G401 (cell line): ENCODE results near the gene RFX1. TPM values are rescaled to one million over a fixed set of nuclear protein-coding genes. Genes with fewer than 3 reads are reported as not detected.
"Not testable (repeated sequence)": the region's sequence is repeated elsewhere in the genome, so short reads cannot be mapped to it uniquely, and the experiment has no call there.

Source experiments
- DNase-seq: peaks from one replicate; pipeline ENCODE4 v3.0.0-alpha.2; 2015; ENCODE audit warnings: low spot score
- in situ Hi-C: cut with HindIII; loops from 2 replicates; pipeline ENCODE4 v1.10.0; 2016; ENCODE audit warnings: low sequenced_read_pairs, mixed read lengths
- total RNA-seq: library from RNA; depleted of rRNA; stranded (reverse); fragments of >200 nt; shearing (Covaris generic); gene quantifications from 2 replicates; pipeline ENCODE4 v1.2.3, GENCODE V29; 2014

Gene RFX1
- total RNA-seq, 1 experiment from 2014 or later, result 6.0 TPM

DNA sequence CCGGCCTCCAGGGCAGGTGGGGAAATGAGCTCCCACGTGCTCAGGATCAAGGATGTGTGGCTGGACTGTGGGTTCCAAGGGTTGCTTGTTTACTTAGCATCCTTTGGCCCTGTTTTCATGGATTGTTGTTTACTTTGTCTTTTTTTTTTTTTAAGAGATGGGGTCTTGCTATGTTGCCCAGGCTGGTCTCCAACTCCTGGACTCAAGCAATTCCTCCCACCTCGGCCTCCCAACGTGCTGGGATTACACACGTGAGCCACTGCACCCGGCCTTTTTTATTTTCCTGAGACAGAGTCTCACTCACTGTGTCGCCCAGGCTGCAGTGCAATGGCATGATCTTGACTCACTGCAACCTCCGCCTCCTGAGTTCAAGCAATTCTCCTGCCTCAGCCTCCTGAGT lies 38.9 kb downstream of the RFX1 start:
- in situ Hi-C loops, result not testable (repeated sequence)

DNA sequence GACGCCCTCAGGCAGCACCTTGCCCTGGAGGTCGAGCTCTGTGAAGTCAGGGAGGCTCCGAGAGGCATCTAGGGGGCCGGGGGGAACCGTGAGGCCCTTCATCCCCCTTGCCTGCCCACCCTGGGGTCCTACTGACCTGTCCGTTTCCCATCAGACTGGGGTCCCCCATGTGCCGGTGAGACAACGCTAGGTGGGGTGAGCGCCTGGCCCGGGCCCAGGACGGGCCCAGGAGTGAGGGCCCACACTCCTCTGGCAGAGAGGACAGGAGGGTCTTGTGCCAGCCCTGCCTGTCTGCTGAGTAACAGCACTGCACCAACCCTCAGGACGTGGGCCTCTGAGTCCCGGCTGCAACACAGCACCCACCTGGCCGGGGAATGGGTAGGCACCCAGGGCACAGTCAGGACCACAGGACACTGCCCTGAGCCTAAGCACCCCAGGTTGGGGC lies 39.4 kb downstream of the RFX1 start:
- in situ Hi-C loops, result no loop called here
- no peak for DNase-seq

More for the DNA sequence above, 38.9 kb downstream of the RFX1 start:
- not testable (repeated sequence) for DNase-seq

DNA sequence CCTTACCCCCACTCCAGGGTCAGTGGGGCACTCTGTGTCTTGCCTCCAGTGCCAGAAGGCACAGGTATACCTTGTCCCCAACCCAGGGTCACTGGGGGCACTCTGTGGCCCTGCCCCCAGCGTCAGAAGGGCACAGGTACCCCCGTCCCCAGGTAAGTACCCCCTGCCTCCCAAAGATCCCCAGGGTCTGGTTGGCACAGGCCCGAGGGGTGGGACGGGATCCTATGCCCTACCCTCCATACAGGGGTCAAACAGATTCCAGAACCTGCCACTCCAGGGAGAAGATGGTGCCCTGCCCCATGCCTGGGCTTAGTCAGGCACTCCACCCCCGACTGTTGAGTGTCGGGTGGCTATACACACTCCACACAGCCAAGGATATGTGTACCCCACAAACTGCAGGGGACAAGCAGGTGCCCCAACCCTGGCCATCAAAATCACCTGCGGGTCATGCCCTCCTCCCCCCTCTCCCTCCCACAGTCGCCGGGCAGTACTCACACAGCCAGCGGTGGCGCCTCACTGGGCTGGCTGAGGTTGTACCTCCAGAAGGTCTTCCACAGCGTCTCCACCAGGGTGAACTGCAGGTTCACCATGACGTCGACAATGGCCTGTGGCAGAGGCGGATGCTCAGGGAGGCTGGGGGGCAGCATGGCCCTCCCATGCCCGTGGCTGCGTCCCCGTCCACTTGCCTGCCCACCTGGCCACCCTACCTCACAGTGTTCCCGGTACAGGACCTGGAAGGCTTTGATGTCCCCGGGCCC lies 40.0 kb downstream of the RFX1 start:
- no peak for DNase-seq
- in situ Hi-C loops, result no loop called here

DNA sequence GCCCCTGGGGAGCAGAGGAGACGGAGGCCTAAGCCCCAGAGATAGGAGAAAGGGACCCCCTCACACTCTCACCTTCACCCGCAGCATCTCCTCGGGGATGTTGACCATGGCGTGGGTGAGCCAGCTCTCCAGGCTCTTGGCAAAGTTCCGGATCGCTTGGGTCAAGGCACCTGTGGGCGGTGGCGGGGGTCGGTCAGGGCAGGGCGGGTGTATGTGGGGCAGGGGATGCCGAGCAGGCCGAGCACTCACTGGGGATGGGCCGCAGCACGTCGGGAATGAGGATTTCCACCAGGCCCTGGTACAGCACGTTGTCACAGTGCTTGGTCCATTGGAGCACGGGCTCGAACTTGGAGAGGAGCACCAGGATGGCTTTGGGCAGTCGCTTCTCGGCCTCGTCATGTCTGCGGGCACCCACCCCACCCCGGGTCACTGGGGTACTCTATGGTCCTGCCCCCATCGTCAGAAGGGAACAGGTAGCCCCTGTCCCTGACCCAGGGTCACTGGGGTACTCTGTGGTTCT lies 40.7 kb downstream of the RFX1 start:
- no peak for DNase-seq
- in situ Hi-C loops, result no loop called here

DNA sequence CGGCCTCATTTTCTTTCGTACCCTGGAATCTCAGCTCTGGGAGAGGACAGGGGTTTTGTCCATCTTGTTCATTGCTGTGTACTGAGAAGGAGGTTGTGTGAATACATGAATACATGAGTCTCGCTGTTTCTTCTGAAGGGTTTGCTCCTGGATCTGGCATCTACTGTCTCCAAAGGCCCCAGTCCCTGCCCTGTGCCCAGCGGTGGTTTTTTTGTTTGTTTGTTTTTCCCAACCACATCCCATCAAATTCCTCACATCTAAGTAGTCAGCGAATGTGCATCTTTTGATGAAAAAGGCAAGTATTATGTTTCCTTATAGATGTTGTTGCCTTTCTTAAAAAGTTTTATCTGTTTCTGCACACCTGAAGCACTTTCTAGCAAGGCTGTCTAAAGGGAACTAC lies 41.3 kb downstream of the RFX1 start:
- in situ Hi-C loops, result no loop called here
- no peak for DNase-seq

DNA sequence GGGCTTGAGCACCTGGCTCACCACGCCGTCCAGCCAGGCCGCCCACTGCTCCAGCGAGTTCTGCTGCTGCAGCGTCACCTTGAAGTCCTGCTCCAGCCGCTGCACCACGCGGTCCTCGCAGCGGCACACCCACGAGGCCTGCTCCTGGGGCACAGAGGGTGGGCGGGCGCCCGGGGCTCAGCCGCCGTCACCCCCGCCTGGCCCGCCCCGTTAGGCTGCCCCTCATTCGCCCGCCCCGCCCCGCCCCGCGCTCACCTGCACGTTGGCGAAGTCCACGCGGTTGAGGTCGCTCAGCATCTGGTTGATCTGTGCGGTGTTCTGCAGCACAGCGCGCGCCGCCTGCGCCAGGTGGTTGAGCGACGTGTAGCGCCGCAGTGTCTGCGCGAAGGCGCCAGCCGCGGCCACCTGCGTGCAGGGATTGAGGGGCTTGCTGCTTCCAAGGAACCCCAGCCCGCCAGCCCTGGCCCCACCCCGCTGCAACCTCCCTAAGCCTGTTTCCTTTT lies 42.5 kb downstream of the RFX1 start:
- no peak for DNase-seq
- in situ Hi-C loops, result no loop called here

DNA sequence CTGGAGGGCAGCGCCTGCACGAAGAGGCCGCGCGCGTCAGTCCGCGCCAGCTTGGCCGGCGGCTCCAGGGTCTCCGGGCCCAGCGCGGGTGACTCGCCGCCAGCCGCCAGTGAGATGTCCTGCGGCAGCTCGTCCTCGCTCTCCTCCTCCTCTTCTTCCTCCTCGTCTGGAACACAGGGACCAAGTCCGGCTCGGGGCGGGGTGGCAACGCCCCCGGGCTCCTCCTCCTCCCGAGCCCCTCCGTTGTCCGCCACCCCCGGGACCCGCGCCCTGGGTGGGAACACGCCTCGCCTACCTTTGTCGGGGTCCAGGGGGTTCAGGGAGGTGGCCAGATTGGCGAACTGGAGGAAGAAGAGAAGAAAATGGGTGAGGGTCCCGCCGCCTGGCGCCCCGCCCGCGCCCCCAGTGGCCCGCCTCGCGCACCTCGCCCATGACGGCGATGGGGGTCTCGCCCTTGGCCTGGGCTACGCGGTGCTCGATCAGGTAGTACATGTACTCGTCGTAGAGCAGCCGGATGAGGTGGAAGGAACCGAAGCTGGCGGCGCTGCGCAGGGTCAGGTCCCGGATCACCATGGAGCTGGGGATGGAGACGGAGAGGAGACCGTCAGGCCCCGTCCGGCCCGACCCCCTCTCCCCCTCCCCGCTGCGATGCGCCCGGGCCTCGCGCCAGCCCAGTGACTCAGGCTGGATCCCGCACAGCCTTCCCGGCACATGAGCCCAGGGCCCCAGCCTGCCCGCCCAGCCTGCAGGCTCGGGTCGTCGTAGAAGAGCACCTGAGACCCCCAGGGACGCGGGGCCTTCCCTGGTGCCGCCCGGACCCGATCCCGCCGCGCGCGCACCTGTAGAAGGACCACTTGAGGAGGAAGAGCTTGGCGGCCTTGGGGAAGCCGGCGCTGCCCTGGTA lies 43.2 kb downstream of the RFX1 start:
- in situ Hi-C loops, result no loop called here
- no peak for DNase-seq

DNA sequence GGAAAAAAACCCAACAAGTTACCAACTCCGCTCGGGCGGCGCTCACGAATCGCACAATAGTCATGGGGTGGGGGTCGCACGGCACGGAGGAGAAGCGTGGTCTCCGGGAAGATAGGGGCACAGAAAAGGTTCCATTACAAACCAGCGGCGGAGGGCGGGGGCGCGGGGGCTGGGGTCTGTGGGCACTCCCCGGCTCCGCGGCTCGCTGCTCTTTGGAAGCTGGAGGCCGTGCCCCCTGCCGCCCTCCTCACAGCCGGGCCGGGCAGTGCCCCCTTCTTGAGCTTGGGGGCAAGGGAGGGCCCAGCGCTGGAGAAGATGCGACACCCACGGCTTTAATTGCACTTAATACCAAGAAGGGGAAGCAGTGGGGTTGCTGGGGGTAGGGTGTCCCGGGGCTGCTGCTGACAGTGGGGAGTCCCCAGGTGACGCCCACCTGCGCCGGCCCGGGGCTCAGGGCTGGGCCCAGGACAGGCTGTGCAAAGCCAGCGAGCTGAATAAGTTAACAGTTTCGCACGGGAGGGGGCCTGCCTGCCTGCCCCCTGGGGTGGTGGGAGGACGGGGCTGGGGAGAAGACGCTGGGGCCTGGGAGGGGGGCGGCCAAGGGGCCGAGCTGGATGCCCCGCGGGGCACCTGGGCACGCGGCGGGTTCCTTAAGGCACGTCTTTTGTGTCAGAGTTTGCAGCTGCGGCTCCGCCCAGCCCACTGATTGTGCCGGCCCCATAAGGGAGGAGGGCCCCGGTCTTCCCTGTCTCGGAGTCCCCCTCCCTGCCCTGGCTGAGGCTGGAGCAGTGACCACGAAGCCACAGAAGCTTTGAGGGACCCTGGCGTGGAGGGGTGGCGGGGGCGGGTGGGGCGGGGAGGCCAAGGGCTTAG lies 44.1 kb downstream of the RFX1 start:
- no peak for DNase-seq
- in situ Hi-C loops, result no loop called here

DNA sequence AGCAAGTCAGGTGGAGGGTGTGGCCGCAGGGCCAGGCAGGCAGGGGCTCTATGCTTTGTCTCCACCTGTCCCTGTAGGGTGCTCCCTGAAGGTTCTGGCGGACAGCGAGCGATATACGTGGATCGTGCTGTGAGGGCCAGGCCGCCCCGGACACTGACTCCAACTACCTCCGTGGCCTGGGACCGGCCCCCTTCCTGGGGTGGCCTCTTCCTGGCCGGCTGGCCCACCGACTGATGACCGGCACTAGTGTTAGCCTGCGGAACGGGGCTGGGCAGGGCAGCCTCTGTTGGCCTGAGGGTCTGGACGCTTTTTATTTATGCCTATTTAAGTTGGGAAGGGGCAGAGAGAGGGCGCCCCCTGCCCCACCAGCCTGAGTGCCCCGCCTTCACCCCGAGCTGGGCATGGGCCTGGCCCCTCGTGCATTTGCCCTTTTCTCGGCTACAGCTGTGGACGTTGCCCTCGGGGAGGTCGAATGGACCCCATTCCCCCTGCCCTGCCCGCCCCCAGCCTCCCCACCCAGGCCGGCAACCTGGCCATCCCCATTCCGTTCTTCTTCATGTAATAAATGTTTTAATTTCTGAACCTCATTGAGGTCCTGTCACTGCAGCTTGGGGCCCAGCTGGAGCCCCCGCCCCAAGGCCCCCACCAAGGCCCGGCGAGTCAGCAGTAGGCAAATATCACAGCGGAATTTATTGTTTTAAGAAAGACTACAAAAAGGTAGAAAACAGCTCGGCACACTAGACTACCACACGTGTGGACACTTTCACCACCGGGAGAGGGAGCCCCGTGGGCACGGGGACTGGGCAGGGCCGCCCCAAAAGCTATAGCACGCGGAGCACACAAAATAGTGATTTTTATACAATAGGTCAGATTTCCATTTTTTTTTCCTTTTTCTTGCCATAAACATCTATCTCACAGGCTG lies 45.0 kb downstream of the RFX1 start:
- in situ Hi-C loops, result no loop called here
- DNase-seq, result no peak

DNA sequence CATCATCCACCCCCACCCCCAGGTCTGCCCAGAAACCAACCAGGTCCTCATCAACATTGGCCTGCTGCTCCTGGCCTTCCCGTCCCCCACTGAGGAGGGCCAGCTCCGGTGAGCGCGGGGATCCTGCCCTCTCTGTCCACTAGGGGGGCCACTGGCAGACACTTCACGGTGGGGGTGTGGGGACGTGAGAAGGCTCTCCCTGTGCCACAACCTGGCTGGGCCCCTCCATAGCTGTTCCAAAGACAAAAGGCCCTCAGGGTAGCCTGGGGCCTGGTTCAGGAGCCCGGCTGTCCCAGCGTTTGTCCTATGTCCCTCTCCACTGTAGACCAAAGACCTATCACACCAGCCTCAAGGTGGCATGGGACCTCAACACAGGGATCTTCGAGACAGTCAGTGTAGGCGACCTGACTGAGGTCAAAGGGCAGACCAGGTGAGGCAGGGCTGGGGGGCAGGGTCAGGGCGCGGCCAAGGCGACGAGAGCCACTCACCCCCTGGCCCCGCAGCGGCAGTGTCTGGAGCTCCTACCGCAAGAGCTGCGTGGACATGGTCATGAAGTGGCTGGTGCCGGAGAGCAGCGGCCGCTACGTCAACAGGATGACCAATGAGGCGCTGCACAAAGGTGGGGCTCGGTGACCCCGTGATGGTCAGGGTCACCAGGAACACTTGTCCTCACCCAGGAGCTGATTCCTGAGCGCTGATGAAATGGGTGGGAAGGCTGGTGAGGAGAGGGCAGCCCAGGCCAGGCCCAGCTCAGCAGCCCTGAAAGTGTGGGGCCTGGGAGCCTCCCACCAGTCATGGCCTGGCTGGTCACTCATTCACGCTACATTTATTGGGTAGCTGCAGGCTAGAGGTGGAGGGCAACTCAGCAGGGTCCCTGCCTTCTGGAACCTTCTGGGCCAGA lies 45.9 kb downstream of the RFX1 start:
- in situ Hi-C loops, result no loop called here
- DNase-seq, result no peak

DNA sequence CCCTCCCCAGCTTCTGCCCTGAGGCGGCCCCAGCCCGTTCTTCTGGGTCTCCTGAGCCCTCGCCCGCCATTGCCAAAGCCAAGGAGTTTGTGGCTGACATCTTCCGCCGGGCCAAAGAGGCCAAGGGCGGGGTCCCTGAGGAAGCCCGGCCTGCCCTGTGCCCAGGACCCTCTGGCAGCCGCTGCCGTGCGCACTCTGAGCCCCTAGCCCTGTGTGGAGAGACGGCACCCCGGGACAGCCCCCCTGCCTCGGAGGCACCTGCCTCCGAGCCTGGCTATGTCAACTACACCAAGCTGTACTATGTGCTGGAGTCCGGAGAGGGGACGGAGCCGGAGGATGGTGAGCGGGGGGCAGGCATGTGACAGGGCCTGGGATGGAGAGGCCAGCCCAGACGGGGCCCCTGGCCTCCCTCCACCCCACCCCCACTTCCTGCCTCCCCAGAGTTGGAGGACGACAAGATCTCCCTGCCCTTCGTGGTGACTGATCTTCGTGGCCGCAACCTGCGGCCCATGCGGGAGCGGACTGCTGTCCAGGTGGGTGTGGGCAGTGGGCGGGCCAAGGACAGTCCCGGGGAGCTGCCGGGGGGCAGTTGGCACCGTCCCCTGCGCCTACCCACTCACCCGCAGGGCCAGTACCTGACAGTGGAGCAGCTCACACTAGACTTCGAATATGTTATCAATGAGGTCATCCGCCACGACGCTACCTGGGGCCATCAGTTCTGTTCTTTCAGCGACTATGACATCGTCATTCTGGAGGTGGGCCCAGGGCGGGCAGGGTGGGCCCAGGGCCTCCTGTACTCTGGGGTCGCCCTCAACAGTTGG lies 46.8 kb downstream of the RFX1 start:
- DNase-seq, result no peak
- in situ Hi-C loops, result no loop called here

DNA sequence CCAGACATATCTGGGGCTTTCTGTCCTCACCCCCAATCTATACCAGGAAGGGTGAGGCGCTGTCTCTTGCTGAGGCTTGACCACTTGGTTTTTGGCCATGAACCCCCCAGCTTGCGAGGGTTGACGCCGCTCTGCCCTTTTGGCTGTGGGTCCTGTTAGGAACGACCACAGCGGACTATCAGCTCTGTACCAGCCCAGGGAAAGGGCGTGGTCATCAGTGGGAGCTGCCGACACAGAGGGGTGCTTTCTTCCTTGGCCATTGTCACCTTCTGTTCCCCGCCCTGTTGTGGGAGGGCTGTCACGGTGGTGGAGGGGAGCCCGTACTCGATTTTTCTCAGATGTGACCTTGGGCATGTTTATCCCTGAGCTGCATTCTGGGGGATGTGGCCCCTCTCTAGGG lies 48.1 kb downstream of the RFX1 start:
- in situ Hi-C loops, result no loop called here
- no peak for DNase-seq

DNA sequence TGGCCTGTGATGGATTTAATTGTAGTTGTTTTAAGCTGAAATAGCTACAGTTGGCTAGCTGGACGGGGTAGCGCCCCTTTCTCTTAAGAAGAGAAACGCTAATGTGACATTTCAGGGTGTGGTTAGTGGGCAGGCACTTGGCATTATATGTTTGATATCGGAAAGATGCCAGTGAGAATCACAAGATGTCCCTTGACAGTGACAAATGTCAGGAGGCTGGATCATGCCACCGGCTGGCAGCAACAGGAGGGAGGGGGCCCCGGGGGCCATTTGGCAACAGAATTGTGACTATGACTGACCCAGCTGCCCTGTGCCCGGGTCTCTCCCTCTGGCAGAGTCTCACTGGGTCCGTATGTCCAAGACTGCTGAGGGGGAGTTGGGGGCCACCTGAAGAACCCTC lies 49.1 kb downstream of the RFX1 start:
- no peak for DNase-seq
- in situ Hi-C loops, result no loop called here

DNA sequence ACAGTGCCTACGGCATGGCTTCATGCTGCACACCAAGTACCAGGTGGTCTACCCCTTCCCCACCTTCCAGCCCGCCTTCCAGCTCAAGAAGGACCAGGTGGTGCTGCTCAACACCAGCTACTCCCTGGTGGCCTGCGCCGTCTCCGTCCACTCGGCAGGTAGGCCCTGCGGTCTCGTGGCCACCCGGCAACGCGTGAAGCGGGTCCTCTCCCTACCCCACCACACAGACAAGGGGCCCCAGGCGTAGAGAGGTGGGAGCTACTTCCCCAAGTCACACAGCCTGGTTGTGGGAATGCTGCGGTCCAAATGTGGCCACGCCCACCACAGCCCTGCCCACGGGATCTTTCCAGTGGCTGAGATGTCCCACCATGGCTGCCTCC lies 49.8 kb downstream of the RFX1 start:
- DNase-seq, result no peak
- in situ Hi-C loops, result no loop called here

DNA sequence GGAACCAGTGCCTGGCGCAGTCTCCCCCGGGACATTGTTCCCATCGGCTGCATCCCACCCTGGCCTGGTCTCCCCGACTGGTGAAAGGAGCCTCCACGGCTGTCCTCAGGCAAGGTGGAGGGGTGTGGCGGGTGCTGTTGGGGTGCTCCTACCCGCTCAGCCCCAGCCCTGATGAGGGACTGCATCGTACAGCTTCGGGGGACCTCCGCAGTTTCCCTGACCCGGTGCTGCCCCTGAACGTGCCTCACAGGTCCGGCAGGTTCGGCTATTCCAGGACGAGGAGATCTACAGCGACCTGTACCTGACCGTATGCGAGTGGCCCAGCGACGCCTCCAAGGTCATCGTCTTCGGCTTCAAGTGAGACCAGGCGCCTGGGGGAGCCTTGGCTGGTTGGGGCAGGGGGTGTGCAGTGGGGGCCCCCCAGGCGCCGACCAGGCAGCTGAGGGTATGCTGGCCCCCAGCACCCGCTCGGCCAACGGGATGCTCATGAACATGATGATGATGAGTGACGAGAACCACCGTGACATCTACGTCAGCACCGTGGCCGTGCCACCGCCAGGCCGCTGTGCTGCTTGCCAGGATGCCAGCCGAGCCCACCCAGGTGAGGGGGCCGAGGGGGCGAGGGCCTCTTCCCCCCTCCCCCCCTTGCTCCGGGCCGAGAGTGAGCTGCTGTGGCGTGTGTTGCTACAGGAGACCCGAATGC lies 50.3 kb downstream of the RFX1 start:
- in situ Hi-C loops, result no loop called here
- DNase-seq, result no peak

DNA sequence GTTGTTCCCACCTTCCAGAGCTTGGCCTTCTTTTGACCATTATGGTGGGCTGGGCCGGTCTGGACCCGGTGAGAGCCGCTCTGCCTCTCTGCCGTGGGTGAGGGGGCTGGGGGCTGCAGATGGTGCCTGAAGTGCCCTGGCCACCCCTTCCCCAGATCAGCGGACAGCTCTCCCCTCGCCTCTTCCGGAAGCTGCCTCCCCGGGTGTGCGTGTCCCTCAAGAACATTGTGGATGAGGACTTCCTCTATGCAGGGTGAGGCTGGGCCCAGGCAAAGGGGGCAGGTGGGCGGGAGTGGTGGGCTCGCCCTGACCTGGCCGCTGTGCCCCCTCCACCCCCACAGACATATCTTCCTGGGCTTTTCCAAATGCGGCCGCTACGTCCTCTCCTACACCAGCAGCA lies 51.9 kb downstream of the RFX1 start:
- in situ Hi-C loops, result no loop called here
- no peak for DNase-seq
